Spleen (tissue), 11 donors: ENCODE results near the gene NEO1. TPM values are rescaled to one million over a fixed set of nuclear protein-coding genes. Genes with fewer than 3 reads are reported as not detected.

ENCODE experiments used
- DNase-seq: peaks from one replicate; pipeline ENCODE4 v3.0.0-alpha.2; 2020
- H3K27ac ChIP-seq, 8 donors: fragments of 200-600 bp; sonication (generic) in 7 of 8; 1 replicate in 4 of 8; 2 replicates in 4 of 8; pipeline versions ENCODE4 v1.5.0 to v1.8.0; 2016 to 2021; ENCODE audit warnings: inconsistent platforms in 4 of 8, mild to moderate bottlenecking in 4 of 8, moderate library complexity in 1 of 8
- H3K27me3 ChIP-seq, 7 donors: fragments of 200-600 bp; sonication (generic) in 6 of 7; replicated peaks in 1 of 7; 1 replicate in 4 of 7; 2 replicates in 3 of 7; pipeline versions ENCODE4 v1.5.0 to v1.8.0; 2016 to 2021; ENCODE audit warnings: inconsistent platforms in 3 of 7, mild to moderate bottlenecking in 1 of 7
- H3K36me3 ChIP-seq, 6 donors: fragments of 200-600 bp; sonication (generic) in 5 of 6; 1 replicate in 4 of 6; 2 replicates in 2 of 6; pipeline versions ENCODE4 v1.5.0 to v1.8.0; 2016 to 2021; ENCODE audit warnings: inconsistent platforms in 2 of 6
- H3K4me1 ChIP-seq, 6 donors: fragments of 200-600 bp; sonication (generic) in 5 of 6; 1 replicate in 3 of 6; 2 replicates in 3 of 6; pipeline versions ENCODE4 v1.5.0 to v1.8.0; 2016 to 2021; ENCODE audit warnings: inconsistent platforms in 3 of 6
- H3K4me3 ChIP-seq, 8 donors: fragments of 200-600 bp; sonication (generic) in 7 of 8; 1 replicate in 4 of 8; 2 replicates in 4 of 8; pipeline versions ENCODE4 v1.5.0 to v1.8.0; 2016 to 2021; ENCODE audit warnings: inconsistent platforms in 4 of 8, mild to moderate bottlenecking in 4 of 8, moderate library complexity in 2 of 8
- H3K9me3 ChIP-seq, 8 donors: fragments of 200-600 bp; sonication (generic) in 7 of 8; 1 replicate in 4 of 8; 2 replicates in 4 of 8; pipeline versions ENCODE4 v1.5.0 to v1.8.0; 2016 to 2021; ENCODE audit warnings: inconsistent platforms in 4 of 8
- CTCF ChIP-seq, 11 experiments: fragments of 200-600 bp in 7 of 11; fragments of 450-650 bp in 4 of 11; sonication (generic) in 4 of 11; IDR thresholded peaks in 8 of 11; conservative IDR thresholded peaks in 3 of 11; 1 replicate in 7 of 11; 2 replicates in 4 of 11; pipeline versions ENCODE4 v1.4.0 to v1.8.0; 2016 to 2021; ENCODE audit warnings: antibody characterized with exemption in 11 of 11, inconsistent platforms in 4 of 11, mild to moderate bottlenecking in 1 of 11
- POLR2A ChIP-seq, 3 donors: fragments of 450-650 bp; IDR thresholded peaks; one replicate each; pipeline ENCODE4 v1.5.1; 2017; ENCODE audit warnings: antibody characterized with exemption in 3 of 3, mild to moderate bottlenecking in 1 of 3
- POLR2AphosphoS5 ChIP-seq, 3 donors: sonication (generic); formaldehyde crosslinking; IDR thresholded peaks; one replicate each; pipeline ENCODE4 v1.5.1; 2017; ENCODE audit warnings: antibody characterized with exemption in 3 of 3
- WGBS, 5 donors: extraction: QIAGEN DNeasy Blood & Tissue Kit in 3 of 5; methylation state at CpG; one replicate each; pipeline versions ENCODE4 v1.1.5 to v1.1.7; 2013 to 2018; 5-methylcytosine and 5-hydroxymethylcytosine counted together
- intact Hi-C: fragments of 100-400 bp; cut with DNase I; formaldehyde crosslinking; loops from one replicate; pipeline ENCODE4 v1.15.0; 2023; ENCODE audit warnings: low total_unique reads
- polyA plus RNA-seq, 3 donors: library from polyadenylated mRNA; stranded (reverse); fragments of 200-250 nt; gene quantifications; one replicate each; pipeline ENCODE4 v1.2.1, GENCODE V29; 2013
- total RNA-seq, 7 donors: library from RNA; depleted of rRNA in 3 of 7; stranded (reverse); fragments of >200 nt in 3 of 7; fragmentation: NEBNext Ultra II Directional in 4 of 7; extraction: Animal tissue kit (Norgen Biotek cat#: 25700) in 4 of 7; gene quantifications; one replicate each; pipeline versions ENCODE4 v1.1.0 to v1.2.1, GENCODE V29; 2016 to 2021
- donor health status: healthy with polysubstance abuse.
- donor health status: DM: no; HTN: no; CAD: no; lungs with moderate emphysema.
- donor health status: DM: no; HTN: no; CAD: no.
- donor health status: Bipolar disorder and iron deficiency.
- donor health status: healthy.
- donor health status: DM: no; HTN: no; CAD: no.
- donor health status: DM: yes; HTN: yes; CAD: no.

Gene NEO1
- total and polyA plus RNA-seq, 10 donors = 1.4 to 14.3 (median 10.5) TPM

- intact Hi-C loops = no loop called here
- no peak for TF ChIP-seq CTCF (IDR thresholded peaks at IDR 0.05 in 8 of 11, conservative IDR thresholded peaks at IDR 0.05 in 3 of 11)
- TF ChIP-seq POLR2AphosphoS5 (IDR thresholded peaks at IDR 0.05) = no peak
- no peak for TF ChIP-seq POLR2A (IDR thresholded peaks at IDR 0.05)
- DNase-seq = peak; percentile 24
Observed at GRCh38 chr15:73326157-73326556, 273.9 kb downstream of the NEO1 start.

GRCh38 chr15:73328149-73328820 lies 276.0 kb downstream of the NEO1 start:
- no peaks in the 10 kb centered on the region for H3K36me3 ChIP-seq
- no peak for TF ChIP-seq POLR2AphosphoS5 (IDR thresholded peaks at IDR 0.05)
- no peak for TF ChIP-seq CTCF (IDR thresholded peaks at IDR 0.05 in 8 of 11, conservative IDR thresholded peaks at IDR 0.05 in 3 of 11)
- no peak for TF ChIP-seq POLR2A (IDR thresholded peaks at IDR 0.05)
- H3K9me3 ChIP-seq = no peaks in the 10 kb centered on the region
- 77 to 86% (median 80%) methylated on average over 12 of the region's 12 CpGs for WGBS, 5 donors
- peaks cover 0 to 42% (median 5%) of the 10 kb centered on the region in 7 donors for H3K27me3 ChIP-seq
- intact Hi-C loops = no loop called here
- no peak overlapping the region for H3K27ac ChIP-seq
- peak; percentile 32 for DNase-seq
- peaks cover 0 to 9% (median 0%) of the 10 kb centered on the region in 6 donors for H3K4me1 ChIP-seq
- H3K4me3 ChIP-seq = no peak overlapping the region

More at GRCh38 chr15:73326157-73326556, 273.9 kb downstream of the NEO1 start:
- H3K27ac ChIP-seq = no peak overlapping the region
- H3K9me3 ChIP-seq = no peaks in the 10 kb centered on the region
- H3K4me1 ChIP-seq = peaks cover 0 to 9% (median 0%) of the 10 kb centered on the region in 6 donors
- H3K27me3 ChIP-seq = peaks cover 0 to 52% (median 5%) of the 10 kb centered on the region in 7 donors
- no peak overlapping the region for H3K4me3 ChIP-seq
- H3K36me3 ChIP-seq = no peaks in the 10 kb centered on the region
- 16 to 35% (median 28%) methylated on average over 4 of the region's 4 CpGs for WGBS, 5 donors

- DNase-seq = peak; percentile 57
- Histone ChIP-seq H3K4me3 (no peak overlapping the region), H3K9me3 (no peaks in the 10 kb centered on the region), H3K36me3 (no peaks in the 10 kb centered on the region), H3K27ac (no peak overlapping the region), H3K27me3 (peaks cover 0 to 35% (median 5%) of the 10 kb centered on the region in 7 donors), H3K4me1 (peaks cover 0 to 9% (median 0%) of the 10 kb centered on the region in 6 donors)
- WGBS, 5 donors = 77 to 90% (median 85%) methylated on average over 10 of the region's 10 CpGs
- TF ChIP-seq POLR2A (IDR thresholded peaks at IDR 0.05) (no peak), CTCF (IDR thresholded peaks at IDR 0.05 in 8 of 11, conservative IDR thresholded peaks at IDR 0.05 in 3 of 11) (no peak), POLR2AphosphoS5 (IDR thresholded peaks at IDR 0.05) (no peak)
- intact Hi-C loops = no loop called here
Observed at GRCh38 chr15:73328981-73329380, 276.7 kb downstream of the NEO1 start.

GRCh38 chr15:73329501-73330200 lies 277.4 kb downstream of the NEO1 start:
- TF ChIP-seq CTCF (IDR thresholded peaks at IDR 0.05 in 8 of 11, conservative IDR thresholded peaks at IDR 0.05 in 3 of 11) (no peak), POLR2A (IDR thresholded peaks at IDR 0.05) (no peak), POLR2AphosphoS5 (IDR thresholded peaks at IDR 0.05) (no peak)
- peak; percentile 60 for DNase-seq
- WGBS, 5 donors = 81 to 91% (median 89%) methylated on average over 17 to 21 of the region's 21 CpGs
- intact Hi-C loops = no loop called here
- H3K4me1 ChIP-seq = peaks cover 0 to 9% (median 0%) of the 10 kb centered on the region in 6 donors
- H3K36me3 ChIP-seq = no peaks in the 10 kb centered on the region
- H3K9me3 ChIP-seq = no peaks in the 10 kb centered on the region
- peaks cover 0 to 28% (median 4%) of the 10 kb centered on the region in 7 donors for H3K27me3 ChIP-seq
- no peak overlapping the region for H3K27ac ChIP-seq
- no peak overlapping the region for H3K4me3 ChIP-seq
